ENCODE measurements around the gene DR1.

DNA sequence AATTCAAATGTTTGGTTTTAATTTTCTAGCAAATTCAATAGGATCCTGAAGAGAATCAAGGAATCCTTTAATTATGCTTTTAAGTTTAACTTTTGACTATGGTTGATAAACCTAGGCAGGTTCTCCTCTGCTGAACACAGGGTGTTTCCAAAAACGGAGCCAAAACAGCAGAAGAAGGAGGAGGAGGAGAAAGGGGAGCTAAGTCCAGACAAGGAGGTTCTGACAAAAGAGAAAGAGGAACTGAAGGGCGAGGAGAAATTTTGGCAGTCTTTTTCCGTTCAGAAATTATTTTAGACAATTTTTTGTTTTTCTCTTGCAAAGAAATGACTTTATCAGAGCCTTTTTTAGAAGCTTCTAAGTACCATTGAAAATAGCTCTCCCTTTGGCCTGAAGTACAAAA lies 69.0 kb downstream of the DR1 start:
- TF ChIP-seq, protein P1, sequence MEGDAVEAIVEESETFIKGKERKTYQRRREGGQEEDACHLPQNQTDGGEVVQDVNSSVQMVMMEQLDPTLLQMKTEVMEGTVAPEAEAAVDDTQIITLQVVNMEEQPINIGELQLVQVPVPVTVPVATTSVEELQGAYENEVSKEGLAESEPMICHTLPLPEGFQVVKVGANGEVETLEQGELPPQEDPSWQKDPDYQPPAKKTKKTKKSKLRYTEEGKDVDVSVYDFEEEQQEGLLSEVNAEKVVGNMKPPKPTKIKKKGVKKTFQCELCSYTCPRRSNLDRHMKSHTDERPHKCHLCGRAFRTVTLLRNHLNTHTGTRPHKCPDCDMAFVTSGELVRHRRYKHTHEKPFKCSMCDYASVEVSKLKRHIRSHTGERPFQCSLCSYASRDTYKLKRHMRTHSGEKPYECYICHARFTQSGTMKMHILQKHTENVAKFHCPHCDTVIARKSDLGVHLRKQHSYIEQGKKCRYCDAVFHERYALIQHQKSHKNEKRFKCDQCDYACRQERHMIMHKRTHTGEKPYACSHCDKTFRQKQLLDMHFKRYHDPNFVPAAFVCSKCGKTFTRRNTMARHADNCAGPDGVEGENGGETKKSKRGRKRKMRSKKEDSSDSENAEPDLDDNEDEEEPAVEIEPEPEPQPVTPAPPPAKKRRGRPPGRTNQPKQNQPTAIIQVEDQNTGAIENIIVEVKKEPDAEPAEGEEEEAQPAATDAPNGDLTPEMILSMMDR (IDR thresholded peaks at IDR 0.05 in 8 of 11, conservative IDR thresholded peaks at IDR 0.05 in 3 of 11), result no peak
- no peak for TF ChIP-seq POLR2AphosphoS5 (IDR thresholded peaks at IDR 0.05)
- TF ChIP-seq POLR2A (IDR thresholded peaks at IDR 0.05), result no peak
